Nephron progenitor cell (in vitro differentiated cells): ENCODE results near the gene SSH2.

Experiments
- DNase-seq: peaks from one replicate; pipeline ENCODE4 v3.0.0; 2021
- H3K27ac Mint-ChIP-seq: 2 replicates; pipeline ENCODE4 v1.8.0; 2021; ENCODE audit warnings: mild to moderate bottlenecking, moderate library complexity, mixed read lengths
- H3K27me3 Mint-ChIP-seq: 2 replicates; pipeline ENCODE4 v1.8.0; 2021; ENCODE audit warnings: mild to moderate bottlenecking, low read depth, mixed read lengths; ENCODE audit not compliant: poor library complexity
- H3K36me3 Mint-ChIP-seq: 2 replicates; pipeline ENCODE4 v1.8.0; 2021; ENCODE audit warnings: low read depth, mixed read lengths
- H3K4me1 Mint-ChIP-seq: 2 replicates; pipeline ENCODE4 v1.8.0; 2021; ENCODE audit warnings: mixed read lengths
- H3K4me3 Mint-ChIP-seq: 2 replicates; pipeline ENCODE4 v1.8.0; 2021; ENCODE audit warnings: mild to moderate bottlenecking, moderate library complexity, mixed read lengths
- H3K9me3 Mint-ChIP-seq: 2 replicates; pipeline ENCODE4 v1.8.0; 2021; ENCODE audit warnings: mild to moderate bottlenecking, moderate library complexity, mixed read lengths
- TF ChIP-seq, protein P1 (sequence below): fragments of 200-600 bp; sonication (generic); IDR thresholded peaks from 2 replicates; pipeline ENCODE4 v1.5.0; 2021; ENCODE audit warnings: antibody characterized with exemption

The SSH2 gene

DNA sequence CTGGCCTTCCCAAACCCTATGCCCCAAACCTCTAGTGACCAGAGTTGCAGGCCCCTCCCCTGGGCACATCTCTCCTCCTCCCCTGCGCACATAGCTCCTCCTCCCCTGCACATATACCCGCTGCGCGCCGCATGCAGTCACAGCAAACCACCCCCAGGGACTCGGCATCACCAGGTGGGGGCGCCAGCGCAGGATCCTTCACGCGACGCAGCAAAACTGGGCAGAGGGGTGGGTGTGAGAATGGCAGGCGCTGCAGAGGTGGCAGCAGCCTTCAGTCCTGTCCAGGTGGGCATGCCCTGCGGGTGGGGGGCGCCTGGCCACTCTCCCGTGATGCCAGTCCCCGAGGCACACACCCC lies 312.9 kb downstream of the SSH2 start:
- H3K27ac Mint-ChIP-seq: no peak overlapping the region
- H3K4me3 Mint-ChIP-seq: peak overlapping the region; percentile 65
- DNase-seq: peak; percentile 82
- H3K36me3 Mint-ChIP-seq: no peaks in the 10 kb centered on the region
- H3K9me3 Mint-ChIP-seq: no peaks in the 10 kb centered on the region
- peaks cover 85% of the 10 kb centered on the region for H3K27me3 Mint-ChIP-seq
- TF ChIP-seq, protein P1, sequence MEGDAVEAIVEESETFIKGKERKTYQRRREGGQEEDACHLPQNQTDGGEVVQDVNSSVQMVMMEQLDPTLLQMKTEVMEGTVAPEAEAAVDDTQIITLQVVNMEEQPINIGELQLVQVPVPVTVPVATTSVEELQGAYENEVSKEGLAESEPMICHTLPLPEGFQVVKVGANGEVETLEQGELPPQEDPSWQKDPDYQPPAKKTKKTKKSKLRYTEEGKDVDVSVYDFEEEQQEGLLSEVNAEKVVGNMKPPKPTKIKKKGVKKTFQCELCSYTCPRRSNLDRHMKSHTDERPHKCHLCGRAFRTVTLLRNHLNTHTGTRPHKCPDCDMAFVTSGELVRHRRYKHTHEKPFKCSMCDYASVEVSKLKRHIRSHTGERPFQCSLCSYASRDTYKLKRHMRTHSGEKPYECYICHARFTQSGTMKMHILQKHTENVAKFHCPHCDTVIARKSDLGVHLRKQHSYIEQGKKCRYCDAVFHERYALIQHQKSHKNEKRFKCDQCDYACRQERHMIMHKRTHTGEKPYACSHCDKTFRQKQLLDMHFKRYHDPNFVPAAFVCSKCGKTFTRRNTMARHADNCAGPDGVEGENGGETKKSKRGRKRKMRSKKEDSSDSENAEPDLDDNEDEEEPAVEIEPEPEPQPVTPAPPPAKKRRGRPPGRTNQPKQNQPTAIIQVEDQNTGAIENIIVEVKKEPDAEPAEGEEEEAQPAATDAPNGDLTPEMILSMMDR: peak; percentile 44
- H3K4me1 Mint-ChIP-seq: peaks cover 62% of the 10 kb centered on the region

DNA sequence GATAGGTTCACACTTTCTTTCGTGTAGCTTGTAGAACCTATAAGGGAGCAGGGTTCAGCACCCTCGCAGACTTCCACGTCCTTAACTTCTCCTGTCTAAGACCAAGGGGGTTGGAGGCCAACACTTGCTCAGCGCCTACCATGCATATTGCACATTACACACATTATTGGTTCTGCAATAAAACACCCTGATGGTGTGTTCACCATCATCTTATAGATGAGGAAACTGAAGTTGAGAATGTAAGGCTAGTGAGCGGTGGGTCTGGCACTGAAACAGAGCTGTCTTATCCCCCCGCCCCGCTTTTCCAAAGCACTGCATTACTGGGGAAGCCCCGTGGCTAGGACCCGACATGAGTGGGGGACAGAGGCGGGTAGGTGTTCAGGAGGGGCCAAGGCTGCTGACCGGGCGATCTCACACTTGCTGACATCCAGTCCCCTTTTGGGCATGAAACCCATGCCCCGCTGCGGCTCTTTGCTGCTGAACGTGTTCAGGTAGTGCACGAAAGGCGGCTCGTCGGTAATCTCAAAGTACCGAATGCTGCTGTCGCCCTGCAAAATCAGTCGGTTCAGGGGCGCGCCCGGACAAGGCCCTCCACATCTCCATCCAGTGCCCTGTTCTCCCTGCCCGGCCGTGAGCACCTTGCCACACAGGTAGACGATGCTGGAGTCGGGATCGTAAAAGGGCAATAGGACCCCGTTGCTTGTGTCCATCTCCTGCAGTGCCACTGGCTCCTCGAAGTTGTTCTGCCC lies 313.6 kb downstream of the SSH2 start:
- Mint-ChIP-seq H3K36me3 (no peaks in the 10 kb centered on the region), H3K9me3 (no peaks in the 10 kb centered on the region), H3K4me1 (peaks cover 58% of the 10 kb centered on the region), H3K27me3 (peaks cover 79% of the 10 kb centered on the region), H3K4me3 (peak overlapping the region; percentile 82), H3K27ac (no peak overlapping the region)
- peak; percentile 10 for DNase-seq
- TF ChIP-seq, protein P1: no peak

DNA sequence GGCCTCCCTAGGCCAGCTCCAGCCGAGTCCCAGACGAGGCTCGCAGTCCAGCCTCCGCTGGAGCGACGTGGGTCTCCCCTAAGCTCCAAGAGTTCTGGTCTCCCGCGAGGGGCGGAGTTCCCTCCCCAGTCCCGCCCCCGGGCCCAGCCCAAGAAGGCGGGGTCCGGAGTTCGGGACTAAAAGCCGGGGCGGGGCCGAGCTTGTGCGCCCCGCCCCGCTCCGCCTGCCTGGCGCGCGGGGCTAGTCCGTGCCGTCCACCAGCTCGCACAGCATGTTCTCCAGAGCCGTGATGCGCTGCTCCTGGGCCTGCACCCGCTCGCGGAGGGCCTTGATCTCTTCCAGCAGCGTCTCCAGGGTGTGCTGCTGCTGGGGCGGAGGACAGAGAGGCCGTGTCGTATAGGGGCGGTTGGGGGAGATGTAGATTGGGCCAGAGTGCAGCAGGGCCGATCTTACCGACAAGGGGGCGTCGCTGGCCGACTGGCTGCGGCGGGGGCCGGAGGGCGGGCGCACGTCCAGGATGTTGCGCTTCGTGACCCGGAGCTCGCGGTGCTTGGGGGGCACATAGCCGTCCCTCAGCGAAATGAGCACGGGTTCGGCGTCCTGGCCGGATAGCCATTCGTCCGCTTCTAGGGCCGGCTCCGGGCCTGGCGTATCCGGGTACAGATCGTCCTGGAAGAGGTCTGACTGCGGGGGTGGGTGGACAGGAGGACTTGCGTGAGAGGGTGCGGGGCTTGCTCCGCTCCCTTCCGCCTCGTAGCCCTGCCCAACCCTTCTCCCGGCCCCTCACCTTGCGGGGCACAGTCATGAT lies 314.3 kb downstream of the SSH2 start:
- no peaks in the 10 kb centered on the region for H3K36me3 Mint-ChIP-seq
- no peak overlapping the region for H3K27ac Mint-ChIP-seq
- DNase-seq: peak; percentile 88
- no peaks in the 10 kb centered on the region for H3K9me3 Mint-ChIP-seq
- TF ChIP-seq, protein P1: no peak
- H3K27me3 Mint-ChIP-seq: peaks cover 72% of the 10 kb centered on the region
- H3K4me3 Mint-ChIP-seq: peak overlapping the region; percentile 82
- peaks cover 53% of the 10 kb centered on the region for H3K4me1 Mint-ChIP-seq

DNA sequence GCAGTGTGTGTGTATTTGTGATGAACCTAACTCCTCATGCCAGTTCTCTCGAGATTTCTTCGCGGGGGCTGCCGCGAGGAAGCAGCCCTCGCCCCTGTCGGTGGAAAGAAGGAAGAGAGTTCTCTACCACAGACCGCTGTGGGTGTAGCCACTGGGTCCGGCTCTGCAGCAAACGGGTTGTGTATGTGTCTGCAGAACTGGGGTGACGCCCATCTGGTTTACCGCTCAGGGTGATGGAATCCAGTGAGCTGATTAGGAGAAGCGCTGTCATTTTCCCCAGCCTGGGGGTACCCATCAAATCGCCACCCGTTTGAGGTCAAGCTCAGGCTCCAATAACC lies 315.0 kb downstream of the SSH2 start:
- Mint-ChIP-seq H3K4me3 (peak overlapping the region; percentile 62), H3K4me1 (peaks cover 46% of the 10 kb centered on the region), H3K9me3 (no peaks in the 10 kb centered on the region), H3K36me3 (no peaks in the 10 kb centered on the region), H3K27ac (no peak overlapping the region), H3K27me3 (peaks cover 65% of the 10 kb centered on the region)
- DNase-seq: peak; percentile 18
- TF ChIP-seq, protein P1: no peak

DNA sequence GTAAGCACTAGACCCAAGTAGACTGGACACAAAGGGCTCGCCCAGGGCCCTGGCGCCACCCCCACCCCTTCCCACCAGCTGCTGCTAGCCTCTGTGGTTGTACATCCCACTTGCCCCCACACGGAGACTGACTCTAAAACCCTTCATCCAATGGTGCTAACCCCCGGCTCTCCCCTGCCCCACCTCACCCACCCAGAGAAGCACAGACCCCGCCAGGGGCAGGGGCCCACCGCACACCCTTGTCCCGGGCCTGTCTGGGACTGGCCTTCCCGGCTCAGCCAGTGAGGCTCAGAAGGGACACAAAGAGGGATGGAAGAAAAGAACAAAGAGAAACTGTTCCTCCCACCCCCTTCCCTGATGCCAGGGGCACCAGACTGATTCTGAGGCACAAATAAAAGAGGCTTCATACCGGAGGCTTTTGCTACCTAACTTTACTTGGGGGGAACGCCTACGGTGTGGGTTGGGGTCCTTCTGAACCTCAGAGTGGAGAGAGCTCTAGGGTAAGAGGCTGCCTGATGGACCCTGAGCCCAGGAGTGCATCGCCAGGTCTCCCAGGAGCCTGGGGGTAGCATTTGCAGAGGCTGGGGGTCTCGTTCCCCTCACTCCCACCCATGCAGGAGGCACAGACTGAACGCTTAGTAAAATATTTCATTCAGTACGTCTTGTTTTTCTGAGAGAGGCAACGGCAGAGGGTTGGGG lies 315.5 kb downstream of the SSH2 start:
- no peak for DNase-seq
- Mint-ChIP-seq H3K4me3 (peak overlapping the region; percentile 51), H3K27ac (no peak overlapping the region), H3K4me1 (peaks cover 42% of the 10 kb centered on the region), H3K36me3 (no peaks in the 10 kb centered on the region), H3K9me3 (no peaks in the 10 kb centered on the region), H3K27me3 (peaks cover 60% of the 10 kb centered on the region)
- TF ChIP-seq, protein P1: no peak
